Stimulated activated CD4-positive, alpha-beta T cell treated with anti-CD3 and anti-CD28 coated beads, Interleukin-12 subunit alpha, Interleukin-12 subunit beta, amount 100 ng/mL, for 48 hours (primary cell): ENCODE measurements around the gene SOX3.

Experiments
- DNase-seq, 3 donors: peaks; one replicate each; pipeline ENCODE4 v3.0.0-alpha.2; 2020; ENCODE audit warnings: low read depth in 2 of 3, low spot score in 1 of 3

Gene SOX3

DNA sequence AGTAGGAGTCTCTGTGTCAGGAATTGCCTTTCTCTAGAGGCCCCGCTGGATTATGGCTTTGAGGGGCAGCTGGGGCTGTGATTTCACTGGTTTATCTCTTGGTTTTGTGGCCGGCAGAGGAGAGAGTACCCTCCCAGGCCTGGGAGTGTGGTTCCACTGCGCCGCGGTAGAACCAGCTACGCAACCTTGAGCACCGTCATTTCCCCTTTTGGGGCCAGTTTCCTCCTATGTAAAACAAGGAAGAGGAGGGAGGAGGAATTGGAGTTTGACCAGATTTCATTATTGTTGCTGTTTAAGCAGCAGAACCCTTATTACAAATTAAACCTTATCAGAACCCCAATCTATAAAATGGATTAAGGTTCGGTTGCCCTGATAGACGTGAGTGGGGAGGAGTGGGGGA lies 4.4 kb downstream of the SOX3 start:
- no peak for DNase-seq

DNA sequence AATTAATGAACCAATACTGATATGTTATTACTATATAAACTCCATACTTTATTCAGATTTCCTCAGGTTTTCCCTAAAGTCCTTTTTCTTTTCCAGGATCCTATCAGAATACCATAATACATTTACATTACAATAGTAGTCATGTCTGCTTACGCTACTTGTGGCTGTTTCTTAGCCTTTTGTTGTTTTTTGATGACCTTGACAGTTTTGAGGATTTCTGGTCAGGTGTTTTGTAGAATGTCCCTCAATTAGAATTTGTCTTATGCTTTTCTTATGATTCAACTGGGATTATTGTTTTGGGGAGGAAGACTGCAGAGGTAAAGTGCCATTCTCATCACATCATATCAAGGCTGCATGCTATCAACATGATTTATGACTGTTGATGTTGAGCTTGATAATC lies 9.1 kb downstream of the SOX3 start:
- no peak for DNase-seq

DNA sequence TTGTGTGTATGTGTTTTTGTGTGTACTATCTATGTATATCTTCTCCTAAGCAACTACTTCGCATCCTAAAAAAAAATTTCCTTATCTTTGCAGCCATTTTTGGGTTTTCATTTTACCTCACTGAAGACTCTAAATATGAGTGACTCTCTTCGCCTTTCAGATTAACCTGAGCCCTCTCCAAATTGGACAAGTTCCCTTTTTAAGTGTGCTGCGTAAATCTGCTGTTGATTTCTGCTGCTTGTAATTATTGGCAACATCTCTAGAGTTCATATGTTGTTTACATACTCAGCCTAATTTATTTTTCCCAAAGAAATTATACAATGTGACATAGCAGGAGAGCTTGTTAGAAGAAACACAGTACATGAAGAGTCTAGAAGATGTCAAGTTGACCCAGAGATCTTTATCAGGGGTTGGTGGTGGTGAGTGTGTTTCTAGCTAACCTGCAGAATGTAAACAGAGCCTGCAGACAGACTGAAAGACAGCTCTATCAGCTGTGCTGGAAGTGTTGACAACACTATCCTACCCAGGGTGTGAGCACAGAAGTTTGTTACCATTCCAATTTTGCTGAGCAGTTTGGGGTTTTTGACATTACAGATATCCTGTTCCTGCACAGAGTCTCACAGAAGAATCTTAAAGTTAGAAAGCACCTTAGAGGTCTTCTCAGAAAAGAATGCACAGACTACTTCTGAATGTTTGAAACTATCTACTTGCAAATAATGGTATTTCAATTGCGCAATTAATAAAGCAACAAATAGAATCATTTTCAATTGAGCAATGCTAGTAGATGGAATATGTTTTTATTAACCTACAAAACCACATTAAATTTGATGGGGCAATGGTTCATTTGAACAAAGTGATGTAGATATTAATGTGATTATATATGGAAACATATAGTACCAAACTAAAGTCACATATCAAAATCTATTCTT lies 12.5 kb downstream of the SOX3 start:
- DNase-seq, result no peak

DNA sequence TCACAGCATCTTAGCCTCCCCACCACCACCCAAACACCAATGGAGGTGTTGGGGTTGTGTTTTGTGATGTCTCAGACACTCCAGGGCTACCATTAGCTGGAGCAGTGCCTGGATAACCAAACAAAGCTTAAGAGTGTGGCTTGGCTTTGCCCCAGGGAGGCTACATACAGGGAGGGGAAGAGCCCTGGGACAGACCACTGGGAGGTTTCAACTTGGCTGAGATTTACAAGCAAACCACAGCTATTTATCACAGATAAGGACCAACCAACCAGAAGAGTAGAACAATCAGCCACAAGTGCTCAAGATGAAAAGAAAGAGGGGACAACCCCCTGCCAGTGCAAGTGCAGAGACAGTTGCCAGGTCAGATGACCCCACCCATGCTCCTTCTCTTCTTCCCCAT lies 24.1 kb downstream of the SOX3 start:
- DNase-seq, result no peak

DNA sequence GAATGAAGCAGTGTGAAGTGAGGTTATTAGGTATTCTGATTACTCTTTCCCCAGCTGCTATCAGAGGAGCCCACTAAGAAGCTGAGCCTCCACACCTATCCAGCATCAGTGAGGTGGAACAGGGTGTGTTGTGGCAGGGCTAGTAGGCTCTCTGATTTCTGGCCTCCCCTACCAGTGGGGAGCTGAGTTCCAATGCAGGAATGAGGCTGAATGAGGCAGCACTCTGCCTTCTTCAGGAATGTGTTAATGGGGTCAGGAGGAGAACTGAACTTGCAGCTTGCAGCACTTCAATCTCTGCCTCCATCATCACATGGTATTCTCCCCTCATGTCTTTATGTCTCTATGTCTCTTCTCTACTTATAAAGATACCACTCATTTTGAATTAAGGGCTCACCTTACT lies 26.9 kb downstream of the SOX3 start:
- DNase-seq, result no peak

DNA sequence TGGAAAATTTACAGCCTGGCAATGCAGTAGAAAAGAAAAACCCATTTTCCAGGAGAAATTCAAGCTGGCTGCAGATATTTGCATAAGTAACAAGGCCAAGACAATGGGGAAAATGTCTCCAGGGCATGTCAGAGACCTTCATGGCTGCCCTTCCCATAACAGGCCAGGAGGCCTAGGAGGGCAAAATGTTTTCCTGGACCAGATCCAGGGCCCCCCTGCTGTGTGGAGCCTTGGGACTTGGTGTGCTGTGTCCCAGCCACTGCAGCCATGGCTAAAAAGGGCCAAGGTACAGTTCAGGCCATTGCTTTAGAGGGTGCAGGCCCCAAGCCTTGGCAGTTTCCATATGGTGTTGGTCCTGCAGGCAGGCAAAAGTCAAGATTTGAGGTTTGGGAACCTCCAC lies 29.8 kb downstream of the SOX3 start:
- DNase-seq, result no peak

DNA sequence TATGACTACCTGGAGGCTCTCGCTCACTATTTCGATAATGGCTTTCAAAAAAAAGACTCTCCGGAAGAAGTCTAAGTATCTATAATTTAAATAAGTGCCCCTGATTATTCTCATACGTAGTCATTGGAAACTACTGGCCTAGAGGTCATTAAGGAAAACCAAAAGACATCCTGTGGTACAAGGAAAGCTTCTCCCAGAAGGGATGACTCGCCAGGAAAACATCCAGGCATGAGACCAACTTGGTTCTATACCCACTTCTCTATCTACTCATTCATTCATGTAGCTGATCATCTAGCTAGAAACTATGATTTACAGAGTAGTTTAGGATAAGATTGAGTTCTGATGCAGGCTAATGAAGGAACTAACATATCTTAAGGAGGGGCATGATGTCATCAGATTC lies 37.7 kb downstream of the SOX3 start:
- DNase-seq, result no peak
